ENCODE results near the gene EPC1. TPM values are rescaled to one million over a fixed set of nuclear protein-coding genes. Genes with fewer than 3 reads are reported as not detected.

Gene EPC1
- total RNA-seq, 1 donor from 2014 or later, result 45.4 TPM

DNA sequence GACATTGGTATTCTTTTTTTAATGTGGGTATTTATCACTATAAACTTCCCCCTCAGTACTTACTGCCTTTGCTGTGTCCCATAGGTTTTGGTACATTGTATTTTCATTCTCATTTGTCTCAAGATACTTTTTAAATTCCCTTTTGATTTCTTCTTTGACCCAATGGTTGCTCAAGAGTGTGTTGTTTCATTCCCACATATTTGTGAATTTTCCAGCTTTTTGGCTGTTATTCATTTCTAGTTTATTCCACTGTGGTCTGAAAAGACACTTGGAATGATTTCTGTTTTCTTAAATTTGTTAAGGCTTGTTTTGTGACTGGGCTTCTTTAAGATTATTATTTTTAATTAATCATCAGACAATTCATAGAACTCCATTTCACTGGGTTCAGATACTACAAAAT is 105.0 kb downstream of the EPC1 start:
- Histone ChIP-seq H3K9me3 (ENCODE audit: low read depth) (no peaks in the 10 kb centered on the region), H3F3A (ENCODE audit: low read depth) (no peaks in the 10 kb centered on the region), H2AFZ (replicated peaks) (no peak overlapping the region), H3K9ac (no peak overlapping the region), H3K27me3 (no peaks in the 10 kb centered on the region), H3K27ac (no peak overlapping the region), H3K4me1 (no peaks in the 10 kb centered on the region), H3K79me2 (ENCODE audit: low read depth) (no peaks in the 10 kb centered on the region), H3K4me2 (no peak overlapping the region), H3K4me3 (no peak overlapping the region), H3K36me3 (no peaks in the 10 kb centered on the region), H4K20me1 (ENCODE audit: low read depth) (no peaks in the 10 kb centered on the region)
- no peak overlapping the region for H3K27ac Mint-ChIP-seq
- no peaks in the 10 kb centered on the region for H3K36me3 Mint-ChIP-seq
- H3K4me1 Mint-ChIP-seq, result no peaks in the 10 kb centered on the region
- no peak for DNase-seq (ENCODE audit: low spot score)
- H3K4me3 Mint-ChIP-seq, result no peak overlapping the region
- H3K9me3 Mint-ChIP-seq, result no peaks in the 10 kb centered on the region
- no peaks in the 10 kb centered on the region for H3K27me3 Mint-ChIP-seq (ENCODE audit: insufficient read depth, low read depth)
- TF ChIP-seq, protein P1, sequence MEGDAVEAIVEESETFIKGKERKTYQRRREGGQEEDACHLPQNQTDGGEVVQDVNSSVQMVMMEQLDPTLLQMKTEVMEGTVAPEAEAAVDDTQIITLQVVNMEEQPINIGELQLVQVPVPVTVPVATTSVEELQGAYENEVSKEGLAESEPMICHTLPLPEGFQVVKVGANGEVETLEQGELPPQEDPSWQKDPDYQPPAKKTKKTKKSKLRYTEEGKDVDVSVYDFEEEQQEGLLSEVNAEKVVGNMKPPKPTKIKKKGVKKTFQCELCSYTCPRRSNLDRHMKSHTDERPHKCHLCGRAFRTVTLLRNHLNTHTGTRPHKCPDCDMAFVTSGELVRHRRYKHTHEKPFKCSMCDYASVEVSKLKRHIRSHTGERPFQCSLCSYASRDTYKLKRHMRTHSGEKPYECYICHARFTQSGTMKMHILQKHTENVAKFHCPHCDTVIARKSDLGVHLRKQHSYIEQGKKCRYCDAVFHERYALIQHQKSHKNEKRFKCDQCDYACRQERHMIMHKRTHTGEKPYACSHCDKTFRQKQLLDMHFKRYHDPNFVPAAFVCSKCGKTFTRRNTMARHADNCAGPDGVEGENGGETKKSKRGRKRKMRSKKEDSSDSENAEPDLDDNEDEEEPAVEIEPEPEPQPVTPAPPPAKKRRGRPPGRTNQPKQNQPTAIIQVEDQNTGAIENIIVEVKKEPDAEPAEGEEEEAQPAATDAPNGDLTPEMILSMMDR (IDR thresholded peaks at IDR 0.05), result no peak

DNA sequence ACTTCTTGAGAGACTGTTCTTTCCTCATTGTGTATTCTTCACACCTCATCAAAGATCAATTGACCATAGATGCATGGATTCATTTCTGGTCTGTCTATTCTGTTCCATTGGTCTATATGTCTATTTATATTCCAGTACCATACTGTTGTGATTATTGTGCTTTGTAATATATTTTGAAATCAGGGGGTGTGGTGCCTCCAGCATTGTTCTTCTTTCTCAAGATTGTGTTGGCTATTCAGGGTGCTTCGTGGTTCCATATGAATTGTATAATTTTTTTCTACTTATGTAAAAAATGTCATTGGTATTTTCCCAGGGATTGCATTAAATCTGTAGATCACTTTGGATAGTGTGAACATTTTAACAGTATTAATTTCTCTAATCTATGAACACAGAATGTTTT is 106.5 kb downstream of the EPC1 start:
- Histone ChIP-seq H3K4me1 (no peaks in the 10 kb centered on the region), H3F3A (ENCODE audit: low read depth) (no peaks in the 10 kb centered on the region), H3K9me3 (ENCODE audit: low read depth) (no peaks in the 10 kb centered on the region), H3K9ac (no peak overlapping the region), H3K27ac (no peak overlapping the region), H3K4me3 (no peak overlapping the region), H3K27me3 (no peaks in the 10 kb centered on the region), H2AFZ (replicated peaks) (no peak overlapping the region), H4K20me1 (ENCODE audit: low read depth) (no peaks in the 10 kb centered on the region), H3K4me2 (no peak overlapping the region), H3K36me3 (no peaks in the 10 kb centered on the region), H3K79me2 (ENCODE audit: low read depth) (no peaks in the 10 kb centered on the region)
- Mint-ChIP-seq H3K27ac (no peak overlapping the region), H3K4me1 (no peaks in the 10 kb centered on the region), H3K9me3 (no peaks in the 10 kb centered on the region), H3K4me3 (no peak overlapping the region), H3K36me3 (no peaks in the 10 kb centered on the region), H3K27me3 (ENCODE audit: insufficient read depth, low read depth) (peaks cover 3% of the 10 kb centered on the region)
- TF ChIP-seq EZH2phosphoT487 (IDR thresholded peaks at IDR 0.05) (no peak), EZH2 (IDR thresholded peaks at IDR 0.05) (no peak)
- TF ChIP-seq, protein P1 (IDR thresholded peaks at IDR 0.05), result no peak
- no peak for DNase-seq (ENCODE audit: low spot score)

DNA sequence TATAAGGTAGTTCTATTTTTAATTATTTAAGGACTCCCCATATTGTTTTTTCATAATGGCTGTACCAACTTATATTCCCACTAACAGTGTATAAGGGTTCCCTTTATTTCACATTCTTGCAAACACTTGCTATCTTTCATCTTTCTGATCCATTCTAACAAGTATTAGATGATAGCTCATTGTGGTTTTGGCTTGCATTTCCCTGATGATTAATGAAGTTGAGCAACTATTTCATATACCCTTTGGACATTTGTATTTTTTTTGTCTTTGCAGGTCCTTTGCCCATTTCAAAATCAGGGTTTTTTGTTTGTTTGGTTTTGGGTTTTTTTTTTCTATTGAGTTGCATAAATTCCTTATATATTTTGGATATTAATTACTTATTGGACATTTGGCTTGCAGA is 107.2 kb downstream of the EPC1 start:
- Histone ChIP-seq H3F3A (ENCODE audit: low read depth) (no peaks in the 10 kb centered on the region), H3K9me3 (ENCODE audit: low read depth) (no peaks in the 10 kb centered on the region), H3K4me1 (no peaks in the 10 kb centered on the region), H3K4me3 (no peak overlapping the region), H3K4me2 (no peak overlapping the region), H3K9ac (no peak overlapping the region), H3K27ac (no peak overlapping the region), H3K79me2 (ENCODE audit: low read depth) (no peaks in the 10 kb centered on the region), H2AFZ (replicated peaks) (no peak overlapping the region), H4K20me1 (ENCODE audit: low read depth) (no peaks in the 10 kb centered on the region), H3K36me3 (no peaks in the 10 kb centered on the region), H3K27me3 (no peaks in the 10 kb centered on the region)
- TF ChIP-seq EZH2 (IDR thresholded peaks at IDR 0.05), result no peak
- TF ChIP-seq, protein P1 (IDR thresholded peaks at IDR 0.05), result no peak
- Mint-ChIP-seq H3K27me3 (ENCODE audit: insufficient read depth, low read depth) (peaks cover 3% of the 10 kb centered on the region), H3K9me3 (peaks cover 5% of the 10 kb centered on the region), H3K27ac (no peak overlapping the region), H3K36me3 (no peaks in the 10 kb centered on the region), H3K4me1 (no peaks in the 10 kb centered on the region), H3K4me3 (no peak overlapping the region)
- DNase-seq (ENCODE audit: low spot score), result no peak

Data from neural progenitor cell (in vitro differentiated cells).